Measurements from ENCODE around the gene DAZAP1.

DNA sequence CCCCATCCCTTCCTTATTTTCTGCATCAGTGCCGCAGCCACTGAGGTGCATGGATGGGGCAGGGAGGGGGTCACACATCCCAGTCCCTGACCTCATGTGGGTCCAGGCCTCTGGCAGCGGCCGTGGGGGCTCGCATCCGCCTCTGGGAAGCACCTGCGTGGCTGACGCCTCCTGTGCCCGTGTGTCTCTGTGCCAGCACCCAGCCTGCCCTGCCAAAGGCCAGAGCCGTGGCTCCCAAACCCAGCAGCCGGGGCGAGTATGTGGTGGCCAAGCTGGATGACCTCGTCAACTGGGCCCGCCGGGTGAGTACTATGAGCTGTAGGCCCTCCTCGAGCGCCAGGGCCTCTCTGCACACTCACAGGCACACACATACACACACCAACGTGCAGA is 18.8 kb upstream of the DAZAP1 start:
- TF ChIP-seq POLR2AphosphoS5 (IDR thresholded peaks at IDR 0.05) (no peak), POLR2A (IDR thresholded peaks at IDR 0.05) (no peak)
- TF ChIP-seq, protein P1, sequence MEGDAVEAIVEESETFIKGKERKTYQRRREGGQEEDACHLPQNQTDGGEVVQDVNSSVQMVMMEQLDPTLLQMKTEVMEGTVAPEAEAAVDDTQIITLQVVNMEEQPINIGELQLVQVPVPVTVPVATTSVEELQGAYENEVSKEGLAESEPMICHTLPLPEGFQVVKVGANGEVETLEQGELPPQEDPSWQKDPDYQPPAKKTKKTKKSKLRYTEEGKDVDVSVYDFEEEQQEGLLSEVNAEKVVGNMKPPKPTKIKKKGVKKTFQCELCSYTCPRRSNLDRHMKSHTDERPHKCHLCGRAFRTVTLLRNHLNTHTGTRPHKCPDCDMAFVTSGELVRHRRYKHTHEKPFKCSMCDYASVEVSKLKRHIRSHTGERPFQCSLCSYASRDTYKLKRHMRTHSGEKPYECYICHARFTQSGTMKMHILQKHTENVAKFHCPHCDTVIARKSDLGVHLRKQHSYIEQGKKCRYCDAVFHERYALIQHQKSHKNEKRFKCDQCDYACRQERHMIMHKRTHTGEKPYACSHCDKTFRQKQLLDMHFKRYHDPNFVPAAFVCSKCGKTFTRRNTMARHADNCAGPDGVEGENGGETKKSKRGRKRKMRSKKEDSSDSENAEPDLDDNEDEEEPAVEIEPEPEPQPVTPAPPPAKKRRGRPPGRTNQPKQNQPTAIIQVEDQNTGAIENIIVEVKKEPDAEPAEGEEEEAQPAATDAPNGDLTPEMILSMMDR (IDR thresholded peaks at IDR 0.05) = no peak
